Measurements from ENCODE around the gene BCAS3.
"Not testable (repeated sequence)": the region's sequence is repeated elsewhere in the genome, so short reads cannot be mapped to it uniquely, and the experiment has no call there.

BCAS3 gene

DNA sequence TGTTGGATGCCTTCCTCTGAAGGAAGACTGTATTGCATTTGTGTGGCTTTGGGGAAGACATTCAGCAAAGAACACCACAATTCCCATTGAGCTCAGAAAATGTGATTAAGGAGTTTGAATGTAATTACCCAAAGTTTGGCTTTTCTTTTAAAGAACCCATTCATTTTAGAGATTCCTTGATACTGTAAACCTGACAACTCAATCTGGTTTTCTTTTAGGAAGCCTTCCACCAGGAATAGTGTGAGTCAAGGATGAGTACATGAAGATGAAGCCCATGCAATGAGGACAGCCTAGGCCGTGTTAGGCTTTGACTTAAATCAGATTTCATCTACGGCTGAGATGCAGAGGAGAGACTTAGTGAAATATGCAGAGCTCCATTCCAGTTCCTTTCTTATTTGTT, 450.3 kb downstream of the BCAS3 start:
- DNase-seq (ENCODE audit: low read depth in 2 of 2) = no peak

- DNase-seq (ENCODE audit: low read depth in 2 of 2) = no peak
Measured at GRCh38 chr17:61128661-61129115, 451.0 kb downstream of the BCAS3 start.

DNA sequence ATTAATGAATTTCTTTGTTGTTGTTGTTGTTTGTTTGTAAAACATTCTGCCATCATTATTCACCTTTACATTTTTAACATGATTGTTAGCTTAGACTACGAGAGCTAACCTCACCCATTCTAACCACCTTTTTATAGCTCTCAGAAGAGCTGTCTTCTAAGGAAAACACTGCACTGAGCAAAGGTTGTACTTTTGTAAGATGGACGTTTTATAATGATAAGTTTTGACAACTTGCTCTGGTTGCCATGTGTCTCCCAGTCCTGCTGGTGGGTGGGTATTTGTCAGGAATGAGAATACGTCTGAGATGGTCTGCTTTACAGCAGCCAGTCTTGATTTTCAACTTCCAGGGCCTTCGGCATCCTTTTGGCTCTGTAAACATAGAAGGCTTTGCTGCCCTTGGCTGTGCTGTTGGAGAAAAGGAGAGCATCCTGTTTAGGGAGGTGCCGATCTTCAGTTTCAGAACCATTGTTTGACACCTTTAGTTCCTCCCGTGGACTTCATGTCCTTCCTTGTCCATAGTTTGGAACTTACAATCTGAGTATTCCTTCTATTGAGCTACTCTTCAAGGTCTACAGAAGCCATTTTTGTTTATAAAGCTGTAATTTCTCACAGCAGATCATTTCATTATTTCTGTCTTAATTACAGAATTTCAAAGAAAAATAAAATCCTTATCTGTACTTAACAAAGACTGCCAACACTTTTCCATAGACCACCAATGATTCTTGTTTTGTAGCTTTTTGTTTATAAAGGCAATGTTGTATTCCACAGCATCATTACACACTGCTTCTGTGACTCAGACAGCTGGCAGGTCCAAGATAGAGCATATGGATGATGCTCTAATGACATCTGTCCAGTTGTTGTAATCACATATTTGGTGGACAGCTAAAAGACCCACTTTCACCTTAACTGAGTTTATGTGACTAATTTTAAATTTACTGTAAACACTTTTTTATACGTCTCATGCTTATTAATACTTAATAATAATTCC, 451.9 kb downstream of the BCAS3 start:
- no peak for DNase-seq (ENCODE audit: low read depth in 2 of 2)

DNA sequence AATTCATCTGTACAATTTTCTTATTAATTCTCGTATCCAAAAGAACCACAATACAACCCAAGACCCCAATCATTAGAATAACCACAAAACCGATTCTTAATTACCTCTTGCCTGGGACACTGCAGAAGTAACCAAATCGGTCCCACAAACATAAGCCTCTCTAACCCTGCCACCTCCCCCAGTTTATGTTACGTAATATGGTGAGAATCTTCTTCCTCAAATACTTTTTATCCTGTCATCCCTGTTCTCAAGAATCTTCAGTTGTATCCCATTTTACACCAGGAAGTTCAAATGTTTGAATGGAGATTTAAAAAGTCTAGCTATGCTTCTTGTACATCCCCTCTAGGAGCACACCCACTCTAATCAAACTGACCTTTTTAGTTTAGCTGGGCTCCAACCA, 452.7 kb downstream of the BCAS3 start:
- no peak for DNase-seq (ENCODE audit: low read depth in 2 of 2)

GRCh38 chr17:61131585-61131984, 453.9 kb downstream of the BCAS3 start:
- DNase-seq (ENCODE audit: low read depth in 2 of 2) = no peak

DNA sequence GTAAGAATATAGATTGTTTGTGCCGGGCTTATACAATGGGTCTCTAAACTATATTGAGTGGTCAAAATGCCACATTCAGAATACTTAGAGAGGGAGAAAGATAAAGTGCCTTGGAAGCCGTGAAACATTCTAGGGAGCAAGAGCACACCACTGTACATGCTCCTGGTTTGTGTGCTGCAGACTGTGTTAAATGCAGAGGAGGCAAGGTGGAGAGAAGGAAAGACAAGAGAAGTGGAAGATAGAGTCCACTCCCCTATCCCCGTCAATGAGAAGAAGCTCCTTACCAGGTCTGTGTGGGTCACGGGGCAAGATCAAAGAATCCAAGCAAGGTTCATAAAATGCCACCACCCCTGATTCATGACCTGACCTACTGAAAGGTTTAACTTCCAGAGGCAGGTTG, 454.9 kb downstream of the BCAS3 start:
- no peak for DNase-seq (ENCODE audit: low read depth in 2 of 2)

DNA sequence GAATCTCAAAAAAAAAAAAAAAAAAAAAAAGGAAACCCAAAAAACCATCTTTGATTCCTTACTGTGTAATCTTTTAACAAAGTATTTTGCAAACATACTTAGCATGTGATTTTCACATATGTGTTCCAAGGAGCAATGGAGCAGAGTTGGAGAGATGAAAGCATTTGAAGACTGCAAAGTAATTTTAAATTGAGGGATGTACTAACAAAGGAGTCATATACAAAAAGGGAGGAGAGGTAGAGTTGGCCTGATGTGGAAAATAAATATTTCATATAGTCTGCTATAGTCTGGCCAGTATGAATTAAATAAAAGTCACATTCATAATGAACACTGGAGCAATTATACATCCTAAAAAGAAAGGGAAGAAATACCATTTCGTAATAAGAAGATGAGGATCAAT, 456.2 kb downstream of the BCAS3 start:
- no peak for DNase-seq (ENCODE audit: low read depth in 2 of 2)

- DNase-seq (ENCODE audit: low read depth in 2 of 2) = no peak
Measured at GRCh38 chr17:61134551-61135235, 457.0 kb downstream of the BCAS3 start.

GRCh38 chr17:61135782-61136181, 458.1 kb downstream of the BCAS3 start:
- no peak for DNase-seq (ENCODE audit: low read depth in 2 of 2)

- DNase-seq (ENCODE audit: low read depth in 2 of 2) = no peak
Measured at GRCh38 chr17:61136296-61136695, 458.6 kb downstream of the BCAS3 start.

GRCh38 chr17:61139219-61139618, 461.6 kb downstream of the BCAS3 start:
- peak; percentile 4 to 19 for DNase-seq (ENCODE audit: low read depth in 2 of 2)

DNA sequence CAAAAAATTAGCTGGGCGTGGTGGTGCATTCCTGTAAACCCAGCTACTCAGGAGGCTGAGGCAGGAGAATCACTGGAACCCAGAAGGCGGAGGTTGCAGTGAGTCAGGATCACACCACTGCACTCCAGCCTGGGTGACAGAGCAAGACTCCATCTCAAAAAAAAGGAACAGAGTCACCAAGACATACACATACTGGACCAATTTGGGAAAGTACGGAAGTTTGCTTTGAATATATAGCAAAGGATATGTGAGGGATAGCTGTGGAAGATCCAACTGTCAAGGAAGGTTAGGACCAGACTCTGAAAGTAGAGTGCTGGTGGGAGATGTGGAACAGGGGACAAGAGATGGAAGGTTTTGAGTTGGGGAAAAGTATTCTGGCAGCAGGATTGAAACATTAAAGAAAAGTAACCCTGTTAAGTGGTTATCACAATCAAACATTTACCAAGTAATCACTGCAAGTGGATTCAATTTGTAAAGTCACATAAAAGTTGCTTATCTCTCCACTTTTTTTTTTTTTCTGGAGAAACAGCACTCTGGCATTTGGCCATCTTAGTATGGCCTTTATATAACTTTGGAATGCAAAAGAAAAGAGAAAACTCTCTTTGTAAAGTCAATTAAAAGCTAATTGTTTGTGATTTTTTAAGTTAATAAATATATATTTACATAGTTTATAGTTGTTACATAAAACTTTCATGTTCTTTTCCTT, 462.6 kb downstream of the BCAS3 start:
- no peak for DNase-seq (ENCODE audit: low read depth in 2 of 2)

DNA sequence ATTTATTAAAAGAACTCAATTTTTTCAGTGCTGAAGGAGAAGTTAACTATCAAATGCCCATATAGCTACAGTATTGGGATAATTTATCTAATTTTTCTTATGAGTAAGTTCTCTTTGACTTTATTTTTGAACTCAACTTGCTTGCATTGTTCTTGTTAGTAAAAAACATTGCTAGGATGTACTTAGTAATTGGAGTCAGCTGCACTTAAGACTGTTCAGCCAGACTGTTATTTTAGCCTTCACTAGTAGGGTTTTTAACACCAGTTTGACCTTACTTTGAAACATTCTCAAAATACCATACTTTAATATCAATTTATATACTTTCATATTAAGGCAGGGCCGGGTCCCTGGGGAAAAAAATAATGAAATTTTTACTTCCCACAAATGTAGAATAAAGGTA, 465.4 kb downstream of the BCAS3 start:
- no peak for DNase-seq (ENCODE audit: low read depth in 2 of 2)

GRCh38 chr17:61144137-61144536, 466.5 kb downstream of the BCAS3 start:
- no peak for DNase-seq (ENCODE audit: low read depth in 2 of 2)

DNA sequence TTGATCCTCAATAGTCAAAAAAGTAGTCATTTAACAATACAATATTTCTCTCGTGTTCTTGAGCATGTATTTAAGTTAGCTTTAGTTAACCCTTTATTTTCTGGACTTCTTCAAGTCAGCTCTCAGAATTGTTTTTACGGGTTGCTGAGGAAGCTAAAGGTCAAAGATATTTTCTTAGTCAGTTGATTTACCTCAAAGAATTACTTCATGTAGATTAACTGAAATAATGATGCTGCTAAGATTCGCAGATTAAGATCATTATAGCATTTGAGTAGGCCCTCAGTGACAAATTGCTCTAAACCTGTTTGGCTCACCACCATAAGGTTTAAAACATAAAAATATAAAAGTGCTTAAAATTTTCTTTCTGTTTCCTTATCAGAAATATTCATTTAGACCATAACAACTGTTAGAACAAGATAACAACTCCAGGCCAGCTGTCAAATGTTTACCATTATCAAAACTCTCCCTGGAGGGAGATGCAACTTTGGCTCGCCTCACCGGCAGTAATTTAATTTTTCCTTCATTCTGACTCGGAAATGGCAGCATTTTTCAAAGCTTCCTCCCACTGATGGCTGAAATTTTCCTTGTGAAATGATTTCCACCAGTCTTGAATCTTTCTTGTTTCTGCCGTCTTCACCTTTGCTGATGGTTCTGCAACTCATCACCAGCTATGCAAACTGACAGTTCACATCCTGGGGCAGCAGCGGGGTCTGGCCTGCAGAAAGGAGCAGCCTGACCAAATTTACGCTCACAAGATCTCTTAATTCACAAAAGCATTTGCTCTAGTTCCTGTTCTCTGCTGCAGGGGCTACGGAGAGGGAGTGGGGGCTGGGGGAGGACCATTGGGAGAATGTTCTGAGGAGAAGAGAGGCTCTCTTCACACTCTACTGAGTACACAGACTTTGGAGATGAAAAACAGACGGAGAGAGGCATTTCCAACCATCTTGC, 467.2 kb downstream of the BCAS3 start:
- DNase-seq (ENCODE audit: low read depth in 2 of 2) = no peak

GRCh38 chr17:61146833-61147232, 469.2 kb downstream of the BCAS3 start:
- not testable (repeated sequence) for DNase-seq (ENCODE audit: low read depth in 2 of 2)

GRCh38 chr17:61149106-61149825, 471.6 kb downstream of the BCAS3 start:
- DNase-seq (ENCODE audit: low read depth in 2 of 2) = no peak

DNA sequence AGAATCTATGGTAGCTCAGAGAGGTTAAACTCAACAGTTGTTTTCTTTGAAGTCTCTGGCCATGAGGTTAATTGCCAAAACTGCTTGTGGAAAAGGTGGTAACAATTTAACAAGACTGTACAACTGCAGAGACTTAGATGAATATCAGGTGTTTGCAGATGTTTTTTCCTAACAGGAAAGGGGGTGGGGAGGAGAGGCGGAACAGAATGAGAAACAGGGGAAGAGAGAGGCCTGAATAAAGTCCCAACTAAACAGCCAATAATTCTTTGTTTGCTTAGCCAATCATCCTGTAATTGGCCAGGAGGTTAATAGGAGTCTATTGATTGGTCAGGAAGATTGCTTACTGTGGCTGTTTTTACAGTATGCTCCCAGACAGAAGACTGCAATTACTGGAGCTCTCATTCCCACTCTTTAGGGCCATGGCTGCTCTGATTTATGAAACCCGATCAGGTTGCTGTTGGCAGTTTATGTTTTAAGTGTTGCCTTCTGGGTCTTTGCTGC, 472.3 kb downstream of the BCAS3 start:
- DNase-seq (ENCODE audit: low read depth in 2 of 2) = no peak

- DNase-seq (ENCODE audit: low read depth in 2 of 2) = no peak
Measured at GRCh38 chr17:61150686-61151299, 473.1 kb downstream of the BCAS3 start.

GRCh38 chr17:61152898-61153297, 475.2 kb downstream of the BCAS3 start:
- no peak for DNase-seq (ENCODE audit: low read depth in 2 of 2)
